Activated CD4-positive, alpha-beta T cell treated with anti-CD3 and anti-CD28 coated beads, Interleukin-2, amount 50 U/mL, for 1 hour (primary cell): Measurements from ENCODE around the gene KIAA1210.

Experiments
- DNase-seq: peaks from one replicate; pipeline ENCODE4 v3.0.0-alpha.2; 2020

The KIAA1210 gene

GRCh38 chrX:119127650-119128049 is at the start of gene KIAA1210:
TSS of gene KIAA1210 (minus strand) at chrX:119127812. CDS start at chrX:119123642, 4,170 bp downstream.
- no peak for DNase-seq

- no peak for DNase-seq
These were observed 49.7 kb upstream of the KIAA1210 start for GRCh38 chrX:119177278-119177677.

GRCh38 chrX:119174900-119175299 is 47.3 kb upstream of the KIAA1210 start:
- DNase-seq, result no peak

GRCh38 chrX:119168104-119168503 is 40.5 kb upstream of the KIAA1210 start:
- DNase-seq, result no peak

- no peak for DNase-seq
These were observed 30.6 kb upstream of the KIAA1210 start for GRCh38 chrX:119158226-119158625.

GRCh38 chrX:119156241-119156640 is 28.6 kb upstream of the KIAA1210 start:
- DNase-seq, result no peak

- DNase-seq, result no peak
These were observed 27.9 kb upstream of the KIAA1210 start for GRCh38 chrX:119155416-119156035.

- DNase-seq, result no peak
These were observed 23.4 kb upstream of the KIAA1210 start for GRCh38 chrX:119151051-119151380.

GRCh38 chrX:119150163-119151050 is 22.8 kb upstream of the KIAA1210 start:
- DNase-seq, result no peak

- DNase-seq, result no peak
These were observed 19.9 kb upstream of the KIAA1210 start for GRCh38 chrX:119147486-119147885.

GRCh38 chrX:119145241-119145653 is 17.6 kb upstream of the KIAA1210 start:
- DNase-seq, result no peak

- no peak for DNase-seq
These were observed 6.9 kb upstream of the KIAA1210 start for GRCh38 chrX:119134466-119134865.

GRCh38 chrX:119132961-119133360 is 5.3 kb upstream of the KIAA1210 start:
- no peak for DNase-seq

- no peak for DNase-seq
These were observed 4.7 kb upstream of the KIAA1210 start for GRCh38 chrX:119132316-119132715.

- DNase-seq, result no peak
These were observed 3.3 kb upstream of the KIAA1210 start for GRCh38 chrX:119130911-119131310.

GRCh38 chrX:119121341-119121740 is 6.3 kb downstream of the KIAA1210 start:
- DNase-seq, result no peak

- peak; percentile 39 for DNase-seq
These were observed 8.7 kb downstream of the KIAA1210 start for GRCh38 chrX:119118780-119119395.

- no peak for DNase-seq
These were observed 20.4 kb downstream of the KIAA1210 start for GRCh38 chrX:119107206-119107605.

- no peak for DNase-seq
These were observed 21.8 kb downstream of the KIAA1210 start for GRCh38 chrX:119105826-119106225.

GRCh38 chrX:119101168-119101567 is 26.4 kb downstream of the KIAA1210 start:
- no peak for DNase-seq

GRCh38 chrX:119095936-119096335 is 31.7 kb downstream of the KIAA1210 start:
- DNase-seq, result no peak

GRCh38 chrX:119094819-119095218 is 32.8 kb downstream of the KIAA1210 start:
- DNase-seq, result no peak

GRCh38 chrX:119093991-119094735 is 33.4 kb downstream of the KIAA1210 start:
- DNase-seq, result no peak
